Right lung (tissue), 5 donors: ENCODE measurements around the gene KCNK5. TPM values are rescaled to one million over a fixed set of nuclear protein-coding genes. Genes with fewer than 3 reads are reported as not detected.

ENCODE experiments used
- DNase-seq, 2 donors: peaks; one replicate each; pipeline ENCODE4 v3.0.0-alpha.2; 2013
- polyA plus RNA-seq, 5 donors: library from polyadenylated mRNA; unstranded; fragments of 120-200 nt; gene quantifications; one replicate each; pipeline versions ENCODE4 v1.2.1 to v1.2.3, GENCODE V29; 2013; ENCODE audit warnings: inconsistent platforms in 1 of 5, low replicate concordance in 1 of 5; ENCODE audit not compliant: insufficient read length in 5 of 5, insufficient read depth in 1 of 5

The KCNK5 gene
- polyA plus RNA-seq, 5 donors = 17.8 to 28.6 (median 27.5) TPM

GRCh38 chr6:39199231-39199940 lies 29.9 kb downstream of the KCNK5 start:
- no peak for DNase-seq

- no peak for DNase-seq
These were observed 30.7 kb downstream of the KCNK5 start for GRCh38 chr6:39198528-39198927.

- DNase-seq = no peak
These were observed 31.3 kb downstream of the KCNK5 start for GRCh38 chr6:39197922-39198500.

GRCh38 chr6:39197521-39197920 lies 31.8 kb downstream of the KCNK5 start:
- DNase-seq = no peak

- no peak for DNase-seq
These were observed 32.6 kb downstream of the KCNK5 start for GRCh38 chr6:39196673-39197091.

- no peak for DNase-seq
These were observed 33.4 kb downstream of the KCNK5 start for GRCh38 chr6:39195792-39196385.

- DNase-seq = no peak
These were observed 34.8 kb downstream of the KCNK5 start for GRCh38 chr6:39194466-39194865.

- DNase-seq = no peak
These were observed 36.0 kb downstream of the KCNK5 start for GRCh38 chr6:39193201-39193791.

GRCh38 chr6:39192736-39193135 lies 36.5 kb downstream of the KCNK5 start:
- DNase-seq = no peak

GRCh38 chr6:39191236-39191930 lies 37.9 kb downstream of the KCNK5 start:
- DNase-seq = no peak

GRCh38 chr6:39190545-39191235 lies 38.6 kb downstream of the KCNK5 start:
- DNase-seq = no peak

- DNase-seq = no peak
These were observed 39.2 kb downstream of the KCNK5 start for GRCh38 chr6:39189915-39190544.

GRCh38 chr6:39189131-39189530 lies 40.1 kb downstream of the KCNK5 start:
- no peak for DNase-seq

- DNase-seq = no peak
These were observed 40.7 kb downstream of the KCNK5 start for GRCh38 chr6:39188571-39188970.

- no peak for DNase-seq
These were observed 41.2 kb downstream of the KCNK5 start for GRCh38 chr6:39188098-39188450.

GRCh38 chr6:39184906-39185580 lies 44.2 kb downstream of the KCNK5 start:
- no peak for DNase-seq

GRCh38 chr6:39182604-39183003 lies 46.7 kb downstream of the KCNK5 start:
- DNase-seq = no peak

- no peak for DNase-seq
These were observed 47.4 kb downstream of the KCNK5 start for GRCh38 chr6:39181826-39182225.

GRCh38 chr6:39181333-39181732 lies 47.9 kb downstream of the KCNK5 start:
- no peak for DNase-seq

- no peak for DNase-seq
These were observed 50.5 kb downstream of the KCNK5 start for GRCh38 chr6:39178804-39179203.

- no peak for DNase-seq
These were observed 51.0 kb downstream of the KCNK5 start for GRCh38 chr6:39178235-39178634.
